Measurements from ENCODE around the gene PTRHD1.
A peak's percentile ranks its signal among the peaks of the same experiment; 100 is the strongest.
"Not testable (repeated sequence)": the region's sequence is repeated elsewhere in the genome, so short reads cannot be mapped to it uniquely, and the experiment has no call there.

The PTRHD1 gene

GRCh38 chr2:24792874-24793760 lies at the start of gene PTRHD1, which contains the start of gene CENPO:
PTRHD1 (minus strand) TSS chr2:24793391; CDS start chr2:24793377, 14 bp downstream.
CENPO (plus strand) TSS chr2:24793425; CDS start chr2:24793920, 495 bp downstream.
- peak; percentile 93 for DNase-seq

- no peak for DNase-seq
Measured at GRCh38 chr2:24842081-24843050, 49.2 kb upstream of the PTRHD1 start.

GRCh38 chr2:24840962-24841945 lies 48.1 kb upstream of the PTRHD1 start:
- no peak for DNase-seq

GRCh38 chr2:24840164-24840869 lies 47.1 kb upstream of the PTRHD1 start:
- DNase-seq: no peak

- no peak for DNase-seq
Measured at GRCh38 chr2:24839729-24840128, 46.5 kb upstream of the PTRHD1 start.

GRCh38 chr2:24838541-24838940 lies 45.4 kb upstream of the PTRHD1 start:
- DNase-seq: no peak

GRCh38 chr2:24837996-24838513 lies 44.9 kb upstream of the PTRHD1 start:
- no peak for DNase-seq

GRCh38 chr2:24836706-24837105 lies 43.5 kb upstream of the PTRHD1 start:
- DNase-seq: no peak

GRCh38 chr2:24836206-24836605 lies 43.0 kb upstream of the PTRHD1 start:
- DNase-seq: no peak

- not testable (repeated sequence) for DNase-seq
Measured at GRCh38 chr2:24835411-24835810, 42.2 kb upstream of the PTRHD1 start.

- DNase-seq: no peak
Measured at GRCh38 chr2:24834733-24835395, 41.7 kb upstream of the PTRHD1 start.

- DNase-seq: no peak
Measured at GRCh38 chr2:24833821-24834732, 40.9 kb upstream of the PTRHD1 start.

GRCh38 chr2:24832931-24833701 lies 39.9 kb upstream of the PTRHD1 start:
- DNase-seq: no peak

- no peak for DNase-seq
Measured at GRCh38 chr2:24832521-24832920, 39.3 kb upstream of the PTRHD1 start.

GRCh38 chr2:24832073-24832461 lies 38.9 kb upstream of the PTRHD1 start:
- DNase-seq: no peak

GRCh38 chr2:24831221-24832072 lies 38.3 kb upstream of the PTRHD1 start:
- DNase-seq: no peak

GRCh38 chr2:24830786-24831185 lies 37.6 kb upstream of the PTRHD1 start:
- DNase-seq: no peak

- DNase-seq: no peak
Measured at GRCh38 chr2:24830351-24830750, 37.2 kb upstream of the PTRHD1 start.
